GM10248 (cell line): ENCODE measurements around the gene OR51E1.

Source experiments
- CTCF ChIA-PET: fragments of 300-600 bp; sonication (Branson Sonifier 250); formaldehyde crosslinking; extraction: SDS; loops from one replicate; lab custom pipeline; 2021; ENCODE audit warnings: antibody characterized with exemption; lab: Yijun Ruan, JAX
- POLR2A ChIA-PET: fragments of 350-650 bp; sonication (Branson Sonifier 250); formaldehyde crosslinking; extraction: SDS; loops from one replicate; lab custom pipeline; 2020; ENCODE audit warnings: antibody characterized with exemption; lab: Yijun Ruan, JAX
- DNase-seq: peaks from one replicate; pipeline ENCODE4 v3.0.0; 2012; ENCODE audit errors: extremely low spot score
- TF ChIP-seq, protein P1 (sequence below): IDR thresholded peaks from 2 replicates; pipeline ENCODE4 v1.5.1; 2012; ENCODE audit warnings: mild to moderate bottlenecking, low read depth; ENCODE audit errors: extremely low read depth, missing control alignments, control extremely low read depth

OR51E1 gene

DNA sequence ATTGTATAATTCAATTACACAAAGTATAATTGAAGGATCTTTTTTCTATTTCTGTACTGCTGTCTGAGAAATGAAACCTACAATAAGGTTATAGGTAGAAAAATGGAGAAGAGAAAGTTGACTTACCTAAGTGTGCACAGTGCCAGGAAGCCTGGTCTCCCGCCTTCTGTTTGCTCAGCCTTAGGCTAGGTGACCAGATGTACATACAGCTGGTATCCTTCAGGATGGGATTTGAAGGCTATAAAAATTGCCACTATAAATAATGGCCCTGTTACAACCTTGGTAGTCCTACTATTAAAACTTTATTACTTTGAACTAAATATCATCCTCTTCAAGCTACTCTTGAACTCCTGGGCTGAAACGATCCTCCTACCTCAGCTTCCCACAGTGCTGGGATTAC lies 34.2 kb downstream of the OR51E1 start:
- CTCF ChIA-PET, result interaction anchor here (1.5 to 1.9 kb wide), 2 partner anchors 9 to 41 kb away, joined by 3 to 4 read pairs; partner anchors contain the start of gene OR51D1
- TF ChIP-seq, protein P1, sequence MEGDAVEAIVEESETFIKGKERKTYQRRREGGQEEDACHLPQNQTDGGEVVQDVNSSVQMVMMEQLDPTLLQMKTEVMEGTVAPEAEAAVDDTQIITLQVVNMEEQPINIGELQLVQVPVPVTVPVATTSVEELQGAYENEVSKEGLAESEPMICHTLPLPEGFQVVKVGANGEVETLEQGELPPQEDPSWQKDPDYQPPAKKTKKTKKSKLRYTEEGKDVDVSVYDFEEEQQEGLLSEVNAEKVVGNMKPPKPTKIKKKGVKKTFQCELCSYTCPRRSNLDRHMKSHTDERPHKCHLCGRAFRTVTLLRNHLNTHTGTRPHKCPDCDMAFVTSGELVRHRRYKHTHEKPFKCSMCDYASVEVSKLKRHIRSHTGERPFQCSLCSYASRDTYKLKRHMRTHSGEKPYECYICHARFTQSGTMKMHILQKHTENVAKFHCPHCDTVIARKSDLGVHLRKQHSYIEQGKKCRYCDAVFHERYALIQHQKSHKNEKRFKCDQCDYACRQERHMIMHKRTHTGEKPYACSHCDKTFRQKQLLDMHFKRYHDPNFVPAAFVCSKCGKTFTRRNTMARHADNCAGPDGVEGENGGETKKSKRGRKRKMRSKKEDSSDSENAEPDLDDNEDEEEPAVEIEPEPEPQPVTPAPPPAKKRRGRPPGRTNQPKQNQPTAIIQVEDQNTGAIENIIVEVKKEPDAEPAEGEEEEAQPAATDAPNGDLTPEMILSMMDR, result no peak
- no peak for DNase-seq
- POLR2A ChIA-PET, result no interaction called here

DNA sequence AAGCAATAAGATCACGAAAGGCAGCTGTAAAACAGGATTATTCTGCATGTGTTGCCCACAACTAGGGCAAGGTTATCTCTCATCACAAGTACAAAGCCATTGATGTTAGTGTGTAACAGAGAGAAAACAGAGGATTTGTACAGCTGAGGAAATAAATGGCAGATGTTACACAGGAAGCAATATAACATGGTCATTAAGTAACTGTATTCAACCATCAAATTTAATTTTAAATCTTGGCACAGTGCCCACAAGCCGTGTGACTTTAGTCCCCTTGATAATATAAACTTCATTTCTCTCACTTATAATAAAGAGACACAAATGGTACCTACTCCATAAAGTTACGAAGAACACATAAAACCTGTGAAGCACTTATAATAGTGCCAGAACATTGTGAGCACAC lies 36.6 kb downstream of the OR51E1 start:
- ChIA-PET CTCF (interaction anchor here (1.2 to 1.8 kb wide), 2 partner anchors 16 to 43 kb away, joined by 5 to 6 read pairs; partner anchors contain the start of gene OR51D1), POLR2A (no interaction called here)
- TF ChIP-seq, protein P1, result no peak
- no peak for DNase-seq

DNA sequence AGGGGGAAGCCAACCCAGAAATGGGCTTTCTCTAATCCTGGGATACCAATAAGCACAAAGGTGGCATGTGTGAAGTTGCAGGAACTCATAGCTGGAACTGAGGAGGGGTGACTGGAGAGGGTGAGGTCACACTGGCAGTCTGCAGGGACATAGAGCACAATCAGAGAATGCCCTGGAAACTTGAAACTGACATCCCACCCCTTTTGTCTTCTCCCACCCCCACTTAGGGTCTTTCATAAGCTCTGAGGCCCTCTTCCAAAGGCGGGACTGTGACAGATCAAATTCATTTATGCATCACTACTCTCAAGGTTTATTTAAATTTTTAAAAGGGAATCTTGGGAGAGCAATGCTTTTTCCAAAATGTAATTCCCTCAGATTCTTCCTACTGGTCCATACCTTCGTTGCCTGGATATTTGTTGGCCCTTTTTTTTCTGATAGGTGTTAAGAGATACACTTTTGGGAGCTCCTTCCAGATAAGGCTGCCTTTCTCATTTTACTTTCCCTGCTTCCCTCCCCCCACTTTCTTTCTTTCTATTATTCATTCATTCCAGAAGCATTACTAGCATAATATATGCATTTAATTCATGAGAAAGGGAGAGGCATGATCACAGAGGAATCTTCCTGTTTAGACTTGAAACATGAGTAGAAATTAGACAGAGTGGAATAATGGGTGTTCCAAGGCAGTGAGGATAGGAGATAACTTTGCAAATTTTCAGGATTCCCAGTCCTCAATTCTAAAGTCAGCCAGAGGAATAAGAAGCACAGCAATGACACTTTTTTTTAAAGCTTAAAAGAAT lies 39.0 kb downstream of the OR51E1 start:
- POLR2A ChIA-PET, result no interaction called here

DNA sequence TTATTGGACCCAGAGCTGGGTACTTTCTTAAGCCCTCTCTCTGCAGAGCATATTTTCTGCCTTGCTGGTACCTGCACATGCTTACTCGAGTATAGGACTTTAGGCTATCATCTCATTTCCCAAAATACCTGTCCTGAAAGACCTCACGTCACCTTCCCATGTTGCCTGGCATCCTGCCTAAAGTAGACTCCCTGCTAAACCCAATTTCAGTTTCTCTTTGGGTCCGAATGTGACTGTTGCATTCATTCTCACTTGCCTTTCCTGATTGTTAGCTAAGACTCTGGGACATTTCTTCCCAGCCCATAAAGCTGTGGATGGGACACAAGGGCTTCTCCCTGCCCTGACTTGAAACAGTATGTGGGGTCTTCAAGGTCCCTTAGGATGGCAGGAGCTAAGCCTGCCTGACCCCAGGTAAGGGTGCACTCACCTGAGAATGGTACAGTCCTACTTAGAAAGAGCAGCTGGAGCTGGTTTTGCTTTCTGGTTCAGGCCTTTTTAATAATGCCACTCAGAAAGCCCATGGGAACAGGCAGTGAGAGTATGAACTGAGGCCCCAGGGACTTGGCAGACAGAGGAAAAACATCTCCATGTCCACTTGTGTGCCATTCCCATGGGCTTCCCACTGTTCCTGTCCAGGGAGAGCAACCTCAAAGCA lies 41.0 kb downstream of the OR51E1 start:
- TF ChIP-seq, protein P1, result no peak
- no peak for DNase-seq
- ChIA-PET CTCF (interaction anchor here (1.4 to 2.1 kb wide), 2 partner anchors 12 to 49 kb away, joined by 4 to 8 read pairs; no protein-coding TSS in a partner anchor), POLR2A (no interaction called here)

More for the DNA sequence above, 39.0 kb downstream of the OR51E1 start:
- CTCF ChIA-PET, result interaction anchor here (0.8 to 2.1 kb wide), 3 partner anchors 9 to 14 kb away, joined by 3 to 8 read pairs (median 3); no protein-coding TSS in a partner anchor
- DNase-seq, result no peak
- TF ChIP-seq, protein P1, result no peak

DNA sequence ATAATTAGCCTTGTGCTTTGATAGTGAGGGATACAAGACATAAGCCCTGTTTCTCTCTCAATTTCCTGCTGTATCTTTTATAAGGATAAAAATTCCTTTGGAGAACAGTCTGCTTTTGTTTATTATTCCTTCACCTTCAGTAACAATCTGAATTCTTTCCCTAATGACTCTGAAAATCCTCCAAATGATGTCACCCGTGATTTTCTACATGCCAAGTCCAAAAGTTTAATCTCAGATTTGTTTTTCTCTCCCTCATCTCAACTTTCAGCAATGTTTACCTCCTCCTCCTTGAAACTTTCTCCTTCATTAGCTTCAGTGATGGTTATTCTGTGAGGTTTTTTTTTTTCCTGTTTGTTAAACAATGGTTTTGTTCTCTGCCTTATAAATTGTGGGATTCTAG lies 51.7 kb downstream of the OR51E1 start:
- TF ChIP-seq, protein P1, result no peak
- CTCF ChIA-PET, result interaction anchor here (1.0 to 1.9 kb wide), 3 partner anchors 9 to 11 kb away, joined by 4 to 8 read pairs (median 4); partner anchors contain the start of gene MMP26
- POLR2A ChIA-PET, result no interaction called here
- no peak for DNase-seq

DNA sequence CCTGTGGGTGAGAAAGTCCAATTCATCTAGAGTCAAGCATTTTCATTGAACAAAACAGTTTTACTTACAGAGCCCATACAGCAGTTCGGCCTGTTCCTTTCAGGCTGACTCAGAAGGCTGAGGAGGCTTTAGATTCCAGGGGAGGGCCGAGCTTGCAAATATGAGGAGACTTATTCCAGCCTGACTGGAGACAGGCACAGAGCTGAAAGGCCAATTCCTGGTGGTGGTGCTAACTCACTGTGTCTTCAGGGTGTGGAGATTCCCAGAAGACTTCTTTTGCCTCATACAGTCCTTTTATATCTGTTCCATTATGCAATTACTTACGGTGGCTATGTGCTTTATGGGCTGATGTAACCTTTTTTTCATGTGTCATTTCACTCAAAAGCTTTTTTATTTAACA lies 53.8 kb downstream of the OR51E1 start, which contains the start of gene OR51E2:
Gene OR51E2 (minus strand): TSS at position 269 of the 400 bp plus-strand sequence. CDS start 15,142 bp downstream, outside the sequence.
- CTCF ChIA-PET, result interaction anchor here (0.8 to 1.9 kb wide), 3 partner anchors 14 to 60 kb away, joined by 3 to 8 read pairs (median 3); partner anchors contain the start of gene OR51D1
- POLR2A ChIA-PET, result no interaction called here
- TF ChIP-seq, protein P1, result no peak
- DNase-seq, result no peak
